ENCODE measurements around the gene DDX20. TPM values are rescaled to one million over a fixed set of nuclear protein-coding genes. Genes with fewer than 3 reads are reported as not detected.

The DDX20 gene
- total and polyA plus RNA-seq, 2 donors: 7.4 to 18.9 TPM

- Histone ChIP-seq H3K4me1 (ENCODE audit: insufficient read depth) (no peaks in the 10 kb centered on the region), H3K36me3 (ENCODE audit: insufficient read depth) (no peaks in the 10 kb centered on the region), H3K4me3 (ENCODE audit: low read depth, low read length) (no peak overlapping the region), H3K27ac (ENCODE audit: low read depth) (no peak overlapping the region)
- 89% methylated on average over 18 of the region's 18 CpGs for WGBS
- DNase-seq (ENCODE audit: extremely low spot score): no peak
These were observed 28.6 kb upstream of the DDX20 start for GRCh38 chr1:111727056-111727455.

GRCh38 chr1:111729271-111729921 is 26.3 kb upstream of the DDX20 start:
- WGBS: 54% methylated on average over 8 of the region's 8 CpGs
- H3K36me3 ChIP-seq (ENCODE audit: insufficient read depth): no peaks in the 10 kb centered on the region
- no peak overlapping the region for H3K4me3 ChIP-seq (ENCODE audit: low read depth, low read length)
- H3K27ac ChIP-seq (ENCODE audit: low read depth): no peak overlapping the region
- no peaks in the 10 kb centered on the region for H3K4me1 ChIP-seq (ENCODE audit: insufficient read depth)
- DNase-seq (ENCODE audit: extremely low spot score): no peak

- Histone ChIP-seq H3K36me3 (ENCODE audit: insufficient read depth) (no peaks in the 10 kb centered on the region), H3K4me3 (ENCODE audit: low read depth, low read length) (no peak overlapping the region), H3K4me1 (ENCODE audit: insufficient read depth) (no peaks in the 10 kb centered on the region), H3K27ac (ENCODE audit: low read depth) (no peak overlapping the region)
- 70% methylated on average over 7 of the region's 7 CpGs for WGBS
- DNase-seq (ENCODE audit: extremely low spot score): no peak
These were observed 25.6 kb upstream of the DDX20 start for GRCh38 chr1:111729946-111730681.

GRCh38 chr1:111730706-111731105 is 25.0 kb upstream of the DDX20 start:
- no peak for DNase-seq (ENCODE audit: extremely low spot score)
- H3K4me3 ChIP-seq (ENCODE audit: low read depth, low read length): no peak overlapping the region
- no peak overlapping the region for H3K27ac ChIP-seq (ENCODE audit: low read depth)
- 66% methylated on average over 4 of the region's 4 CpGs for WGBS
- H3K4me1 ChIP-seq (ENCODE audit: insufficient read depth): no peaks in the 10 kb centered on the region
- no peaks in the 10 kb centered on the region for H3K36me3 ChIP-seq (ENCODE audit: insufficient read depth)

- H3K4me1 ChIP-seq (ENCODE audit: insufficient read depth): no peaks in the 10 kb centered on the region
- H3K27ac ChIP-seq (ENCODE audit: low read depth): no peak overlapping the region
- DNase-seq (ENCODE audit: extremely low spot score): no peak
- H3K4me3 ChIP-seq (ENCODE audit: low read depth, low read length): no peak overlapping the region
- 76% methylated on average over 6 of the region's 6 CpGs for WGBS
- no peaks in the 10 kb centered on the region for H3K36me3 ChIP-seq (ENCODE audit: insufficient read depth)
These were observed 23.7 kb upstream of the DDX20 start for GRCh38 chr1:111731956-111732355.

GRCh38 chr1:111732718-111733117 is 23.0 kb upstream of the DDX20 start:
- Histone ChIP-seq H3K4me1 (ENCODE audit: insufficient read depth) (no peaks in the 10 kb centered on the region), H3K27ac (ENCODE audit: low read depth) (no peak overlapping the region), H3K36me3 (ENCODE audit: insufficient read depth) (no peaks in the 10 kb centered on the region), H3K4me3 (ENCODE audit: low read depth, low read length) (no peak overlapping the region)
- no peak for DNase-seq (ENCODE audit: extremely low spot score)
- 84% methylated on average over 7 of the region's 7 CpGs for WGBS

GRCh38 chr1:111733183-111733991 is 22.3 kb upstream of the DDX20 start:
- 54% methylated on average over 9 of the region's 9 CpGs for WGBS
- DNase-seq (ENCODE audit: extremely low spot score): no peak
- H3K4me3 ChIP-seq (ENCODE audit: low read depth, low read length): no peak overlapping the region
- no peak overlapping the region for H3K27ac ChIP-seq (ENCODE audit: low read depth)
- H3K4me1 ChIP-seq (ENCODE audit: insufficient read depth): no peaks in the 10 kb centered on the region
- no peaks in the 10 kb centered on the region for H3K36me3 ChIP-seq (ENCODE audit: insufficient read depth)

- Histone ChIP-seq H3K4me3 (ENCODE audit: low read depth, low read length) (no peak overlapping the region), H3K36me3 (ENCODE audit: insufficient read depth) (no peaks in the 10 kb centered on the region), H3K27ac (ENCODE audit: low read depth) (no peak overlapping the region), H3K4me1 (ENCODE audit: insufficient read depth) (no peaks in the 10 kb centered on the region)
- WGBS: 72% methylated on average over 5 of the region's 5 CpGs
- no peak for DNase-seq (ENCODE audit: extremely low spot score)
These were observed 21.7 kb upstream of the DDX20 start for GRCh38 chr1:111733992-111734341.

- Histone ChIP-seq H3K27ac (ENCODE audit: low read depth) (no peak overlapping the region), H3K4me1 (ENCODE audit: insufficient read depth) (no peaks in the 10 kb centered on the region)
These were observed 21.3 kb upstream of the DDX20 start for GRCh38 chr1:111734426-111734825.

GRCh38 chr1:111734856-111735255 is 20.8 kb upstream of the DDX20 start:
- Histone ChIP-seq H3K27ac (ENCODE audit: low read depth) (no peak overlapping the region), H3K4me3 (ENCODE audit: low read depth, low read length) (no peak overlapping the region), H3K4me1 (ENCODE audit: insufficient read depth) (no peaks in the 10 kb centered on the region), H3K36me3 (ENCODE audit: insufficient read depth) (no peaks in the 10 kb centered on the region)
- DNase-seq (ENCODE audit: extremely low spot score): no peak
- 85% methylated on average over 3 of the region's 3 CpGs for WGBS

More at GRCh38 chr1:111734426-111734825, 21.3 kb upstream of the DDX20 start:
- no peak for DNase-seq (ENCODE audit: extremely low spot score)
- 81% methylated on average over 3 of the region's 3 CpGs for WGBS
- no peak overlapping the region for H3K4me3 ChIP-seq (ENCODE audit: low read depth, low read length)
- H3K36me3 ChIP-seq (ENCODE audit: insufficient read depth): no peaks in the 10 kb centered on the region

GRCh38 chr1:111735321-111735720 is 20.4 kb upstream of the DDX20 start:
- Histone ChIP-seq H3K36me3 (ENCODE audit: insufficient read depth) (no peaks in the 10 kb centered on the region), H3K4me1 (ENCODE audit: insufficient read depth) (no peaks in the 10 kb centered on the region), H3K4me3 (ENCODE audit: low read depth, low read length) (no peak overlapping the region), H3K27ac (ENCODE audit: low read depth) (no peak overlapping the region)
- WGBS: 86% methylated on average over 4 of the region's 4 CpGs
- no peak for DNase-seq (ENCODE audit: extremely low spot score)

GRCh38 chr1:111735858-111736544 is 19.7 kb upstream of the DDX20 start:
- no peaks in the 10 kb centered on the region for H3K36me3 ChIP-seq (ENCODE audit: insufficient read depth)
- 68% methylated on average over 8 of the region's 8 CpGs for WGBS
- H3K4me3 ChIP-seq (ENCODE audit: low read depth, low read length): no peak overlapping the region
- no peak overlapping the region for H3K27ac ChIP-seq (ENCODE audit: low read depth)
- no peak for DNase-seq (ENCODE audit: extremely low spot score)
- no peaks in the 10 kb centered on the region for H3K4me1 ChIP-seq (ENCODE audit: insufficient read depth)

- 48% methylated on average over 4 of the region's 4 CpGs for WGBS
- Histone ChIP-seq H3K4me3 (ENCODE audit: low read depth, low read length) (no peak overlapping the region), H3K4me1 (ENCODE audit: insufficient read depth) (no peaks in the 10 kb centered on the region), H3K27ac (ENCODE audit: low read depth) (no peak overlapping the region), H3K36me3 (ENCODE audit: insufficient read depth) (no peaks in the 10 kb centered on the region)
- no peak for DNase-seq (ENCODE audit: extremely low spot score)
These were observed 19.0 kb upstream of the DDX20 start for GRCh38 chr1:111736548-111737215.
